Keratinocyte (primary cell): ENCODE results near the gene BCAS3. TPM values are rescaled to one million over a fixed set of nuclear protein-coding genes. Genes with fewer than 3 reads are reported as not detected.

Experiments used
- DNase-seq: peaks from one replicate; pipeline ENCODE4 v3.0.0-alpha.2; 2011; ENCODE audit warnings: low read depth, missing footprints, low spot score
- FAIRE-seq: peaks from 2 replicates; lab custom pipeline; 2011; peaks lifted over from hg19 to GRCh38; lab: Jason Lieb, UNC
- H2AFZ ChIP-seq: 2 replicates; pipeline ENCODE4 v1.6.0; 2012; ENCODE audit warnings: low read length, control low read depth, inconsistent platforms; ENCODE audit not compliant: control insufficient read depth
- H3K27ac ChIP-seq: 2 replicates; pipeline ENCODE4 v1.5.1; 2011; ENCODE audit warnings: low read length; ENCODE audit not compliant: control insufficient read depth, insufficient read depth
- H3K27me3 ChIP-seq: 3 replicates; pipeline ENCODE4 v1.6.0; 2011; ENCODE audit warnings: low read length; ENCODE audit not compliant: control insufficient read depth, insufficient read depth; ENCODE audit errors: extremely low read depth
- H3K36me3 ChIP-seq, 2 experiments: 2 replicates in 1 of 2; 3 replicates in 1 of 2; pipeline ENCODE4 v1.5.1; 2011; ENCODE audit warnings: low read length in 2 of 2, mild to moderate bottlenecking in 1 of 2; ENCODE audit not compliant: control insufficient read depth in 2 of 2, insufficient read depth in 2 of 2; ENCODE audit errors: extremely low read depth in 1 of 2
- H3K4me1 ChIP-seq: 3 replicates; pipeline ENCODE4 v1.5.1; 2011; ENCODE audit warnings: low read length; ENCODE audit not compliant: control insufficient read depth, insufficient read depth; ENCODE audit errors: extremely low read depth
- H3K4me2 ChIP-seq: 3 replicates; pipeline ENCODE4 v1.6.0; 2011; ENCODE audit warnings: low read depth, low read length; ENCODE audit not compliant: control insufficient read depth, insufficient read depth; ENCODE audit errors: extremely low read depth
- H3K4me3 ChIP-seq, 3 experiments: fragments of 200-600 bp in 1 of 3; sonication (generic) in 1 of 3; 2 replicates in 2 of 3; 3 replicates in 1 of 3; pipeline ENCODE4 v1.5.1; 2011 to 2016; ENCODE audit warnings: low read length in 3 of 3, mild to moderate bottlenecking in 3 of 3, control low read depth in 2 of 3, inconsistent platforms in 1 of 3, low read depth in 1 of 3, mixed read lengths in 1 of 3, mixed run types in 1 of 3, moderate library complexity in 1 of 3; ENCODE audit not compliant: control insufficient read depth in 2 of 3, insufficient read depth in 2 of 3; ENCODE audit errors: extremely low read depth in 1 of 3
- H3K79me2 ChIP-seq: 2 replicates; pipeline ENCODE4 v1.6.0; 2012; ENCODE audit warnings: low read length; ENCODE audit not compliant: control insufficient read depth, insufficient read depth
- H3K9ac ChIP-seq: 3 replicates; pipeline ENCODE4 v1.6.0; 2011; ENCODE audit warnings: low read length; ENCODE audit not compliant: control insufficient read depth, insufficient read depth; ENCODE audit errors: extremely low read depth
- H3K9me1 ChIP-seq: 3 replicates; pipeline ENCODE4 v1.6.0; 2011; ENCODE audit warnings: low read length; ENCODE audit not compliant: control insufficient read depth, insufficient read depth; ENCODE audit errors: extremely low read depth
- H3K9me3 ChIP-seq: 2 replicates; pipeline ENCODE4 v1.5.1; 2012; ENCODE audit warnings: low read depth, low read length; ENCODE audit not compliant: control insufficient read depth
- H4K20me1 ChIP-seq: 3 replicates; pipeline ENCODE4 v1.6.0; 2011; ENCODE audit warnings: low read length; ENCODE audit not compliant: control insufficient read depth, insufficient read depth; ENCODE audit errors: extremely low read depth
- CTCF ChIP-seq, 3 experiments: IDR thresholded peaks in 1 of 3; conservative IDR thresholded peaks in 1 of 3; optimal IDR thresholded peaks in 1 of 3; 2 replicates in 2 of 3; 3 replicates in 1 of 3; pipeline versions ENCODE3 to v1.5.1; 2011; ENCODE audit warnings: low read length in 3 of 3, mild to moderate bottlenecking in 3 of 3, moderate library complexity in 2 of 3, control low read depth in 1 of 3, inconsistent platforms in 1 of 3; ENCODE audit not compliant: insufficient read depth in 2 of 3; ENCODE audit errors: extremely low read depth in 1 of 3
- EZH2 ChIP-seq: IDR thresholded peaks from one replicate; pipeline ENCODE4 v1.6.1; 2012; ENCODE audit warnings: inconsistent platforms, mild to moderate bottlenecking, low read length, moderate library complexity
- dilution Hi-C: fragments of 300-500 bp; cut with MboI; formaldehyde crosslinking; loops from one replicate; pipeline ENCODE4 v1.7.0; 2020; ENCODE audit warnings: low sequenced_read_pairs; ENCODE audit not compliant: extremely low pct_ligation_motif_present
- polyA plus RNA-seq, 5 experiments: library from polyadenylated mRNA; depleted of rRNA in 3 of 5; stranded (reverse) in 3 of 5; stranded (forward) in 1 of 5; unstranded in 1 of 5; fragments of >200 nt; gene quantifications; 1 replicate in 1 of 5; 2 replicates in 3 of 5; 3 replicates in 1 of 5; pipeline versions ENCODE4 v1.2.1 to v1.2.3, GENCODE V29; 2011 to 2012; ENCODE audit warnings: missing spikeins in 2 of 5, low read depth in 1 of 5, low replicate concordance in 1 of 5

The BCAS3 gene
- polyA plus RNA-seq, 1 donor (not counting 4 experiments of a cell fraction or from before 2014, with no cell fraction given), result 11.8 TPM

GRCh38 chr17:61253362-61253761 lies 575.7 kb downstream of the BCAS3 start:
- no peaks in the 10 kb centered on the region for H3K4me1 ChIP-seq
- H3K4me3 ChIP-seq, result no peak overlapping the region
- H3K27ac ChIP-seq, result no peak overlapping the region

GRCh38 chr17:61253937-61254574 lies 576.4 kb downstream of the BCAS3 start:
- Histone ChIP-seq H3K4me2 (no peak overlapping the region), H3K4me1 (no peaks in the 10 kb centered on the region), H3K4me3 (no peak overlapping the region), H3K27me3 (no peaks in the 10 kb centered on the region), H3K9ac (no peak overlapping the region), H3K79me2 (no peaks in the 10 kb centered on the region), H4K20me1 (no peaks in the 10 kb centered on the region), H3K9me3 (no peaks in the 10 kb centered on the region), H3K36me3 (no peaks in the 10 kb centered on the region), H3K9me1 (no peaks in the 10 kb centered on the region), H2AFZ (no peak overlapping the region), H3K27ac (no peak overlapping the region)
- TF ChIP-seq CTCF (optimal IDR thresholded peaks at IDR 0.05 in 1 of 3, IDR thresholded peaks at IDR 0.05 in 1 of 3, conservative IDR thresholded peaks at IDR 0.05 in 1 of 3; ENCODE audit: extremely low read depth in 1 of 3, insufficient read depth in 2 of 3, low read length in 3 of 3) (no peak), EZH2 (no peak)
- no peak for FAIRE-seq
- no peak for DNase-seq
- dilution Hi-C loops, result no loop called here

More at GRCh38 chr17:61253362-61253761, 575.7 kb downstream of the BCAS3 start:
- Histone ChIP-seq H3K9me3 (no peaks in the 10 kb centered on the region), H3K27me3 (no peaks in the 10 kb centered on the region), H4K20me1 (no peaks in the 10 kb centered on the region), H3K9me1 (no peaks in the 10 kb centered on the region), H3K79me2 (no peaks in the 10 kb centered on the region), H3K9ac (no peak overlapping the region), H3K36me3 (no peaks in the 10 kb centered on the region), H3K4me2 (no peak overlapping the region), H2AFZ (no peak overlapping the region)
- no peak for FAIRE-seq
- DNase-seq, result no peak
- dilution Hi-C loops, result no loop called here
- TF ChIP-seq EZH2 (no peak), CTCF (optimal IDR thresholded peaks at IDR 0.05 in 1 of 3, IDR thresholded peaks at IDR 0.05 in 1 of 3, conservative IDR thresholded peaks at IDR 0.05 in 1 of 3; ENCODE audit: extremely low read depth in 1 of 3, insufficient read depth in 2 of 3, low read length in 3 of 3) (no peak)
